HG03354 (cell line): ENCODE measurements around the gene ADGRV1.

ENCODE experiments used
- ATAC-seq: cut with Tn5 transposase; IDR thresholded peaks from one replicate; pipeline ENCODE4 v1.9.1; 2021; ENCODE audit warnings: mild to moderate bottlenecking; ENCODE audit not compliant: unreplicated experiment, poor library complexity, severe bottlenecking

Gene ADGRV1

DNA sequence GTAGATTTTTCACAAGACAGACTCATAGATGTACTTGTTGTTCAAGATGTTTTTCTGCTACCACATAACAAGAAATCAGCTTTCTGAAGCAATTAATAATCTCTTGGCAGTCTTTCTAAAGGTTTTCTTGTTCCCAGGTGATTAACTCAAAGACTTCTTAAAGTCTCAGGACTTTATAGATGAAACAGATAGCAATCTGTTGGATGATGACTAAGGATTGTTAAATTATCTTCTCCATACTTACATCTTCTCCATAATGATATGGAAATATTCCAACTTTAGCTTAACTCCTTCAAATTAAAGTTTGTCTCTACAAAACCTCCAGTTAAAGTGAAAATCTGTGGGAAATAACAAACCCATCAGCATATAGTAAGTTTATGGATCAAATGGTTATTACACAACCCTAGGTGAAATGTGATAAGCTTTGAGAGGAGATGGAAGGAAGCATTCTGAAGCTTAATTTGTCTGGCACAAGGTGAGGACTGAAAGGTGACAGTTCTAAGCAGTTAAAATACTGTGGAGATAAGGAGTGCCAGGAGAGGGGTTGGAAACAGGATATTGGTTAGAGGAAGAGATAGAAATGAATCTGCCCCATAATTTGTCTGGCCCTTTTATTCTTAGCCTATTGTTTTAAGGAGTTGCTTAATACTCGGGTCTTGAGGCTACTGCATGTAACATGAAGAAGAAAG lies 326.7 kb downstream of the ADGRV1 start:
- no peak for ATAC-seq

DNA sequence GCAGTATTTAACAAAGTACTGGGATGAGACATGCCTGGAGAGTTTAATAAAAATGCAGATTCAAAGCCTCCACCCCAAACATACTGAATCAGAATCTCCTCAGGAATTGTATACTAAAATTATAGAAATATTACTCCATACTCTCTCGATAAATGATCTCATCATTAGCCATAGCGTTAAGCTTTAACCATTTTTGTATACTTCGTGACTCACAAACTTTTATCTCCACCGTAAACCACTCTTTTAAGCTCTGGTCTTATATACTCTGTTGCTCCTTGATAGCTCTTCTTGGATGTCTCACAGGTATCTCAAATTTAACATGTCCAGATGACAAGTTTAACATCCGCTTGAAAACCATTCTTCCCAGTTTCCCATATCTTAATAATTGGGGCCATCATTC lies 327.8 kb downstream of the ADGRV1 start:
- ATAC-seq = no peak

DNA sequence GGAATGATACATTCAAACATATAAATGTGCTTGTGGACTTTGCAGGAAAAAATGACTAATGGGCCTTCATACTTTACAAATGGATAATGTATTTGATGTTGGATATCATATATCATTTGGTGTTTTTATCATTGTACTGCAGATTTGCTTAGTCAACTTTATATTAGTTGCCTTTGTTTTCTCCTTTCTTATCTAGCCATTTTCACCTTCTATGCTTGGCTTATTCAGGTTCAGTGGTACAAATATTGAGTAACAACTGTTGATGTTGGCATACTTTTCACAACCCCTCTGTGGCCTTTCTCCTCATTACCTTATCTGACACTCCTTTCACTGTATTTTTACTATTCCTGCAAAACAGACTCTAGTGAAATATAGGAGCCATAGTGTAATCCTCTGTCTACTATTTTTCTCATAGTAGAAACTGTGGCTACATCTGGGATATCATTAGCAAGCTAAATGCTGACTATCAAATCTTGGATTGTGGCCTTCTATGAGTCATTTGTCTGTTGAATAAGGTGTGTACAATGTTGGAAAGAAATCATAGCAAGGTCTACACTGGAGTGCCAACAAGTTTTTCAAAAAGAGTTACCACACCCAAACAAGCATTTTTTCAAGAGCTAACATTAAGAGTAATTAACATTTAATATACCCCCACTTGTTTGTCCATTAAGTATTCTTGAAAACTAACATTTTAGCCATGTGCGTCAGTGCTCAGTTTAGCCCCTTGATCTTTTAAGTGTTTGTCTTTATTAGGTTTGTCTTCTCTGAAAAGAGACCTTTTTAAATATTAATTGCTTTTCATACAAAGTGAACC lies 330.1 kb downstream of the ADGRV1 start:
- ATAC-seq = no peak

DNA sequence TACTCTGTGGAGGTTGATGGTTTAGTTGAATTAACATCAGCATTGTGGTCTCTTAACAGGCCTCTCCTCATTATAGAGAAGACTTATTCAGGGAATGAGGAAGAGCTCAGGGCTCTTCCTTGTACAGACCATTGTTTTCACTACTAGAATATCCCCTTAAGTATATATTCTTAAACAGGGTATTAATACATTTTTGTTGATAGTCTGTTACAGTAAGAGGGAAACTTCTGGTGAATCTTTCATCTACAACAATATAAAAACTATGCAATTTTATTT lies 330.7 kb downstream of the ADGRV1 start:
- ATAC-seq = no peak

DNA sequence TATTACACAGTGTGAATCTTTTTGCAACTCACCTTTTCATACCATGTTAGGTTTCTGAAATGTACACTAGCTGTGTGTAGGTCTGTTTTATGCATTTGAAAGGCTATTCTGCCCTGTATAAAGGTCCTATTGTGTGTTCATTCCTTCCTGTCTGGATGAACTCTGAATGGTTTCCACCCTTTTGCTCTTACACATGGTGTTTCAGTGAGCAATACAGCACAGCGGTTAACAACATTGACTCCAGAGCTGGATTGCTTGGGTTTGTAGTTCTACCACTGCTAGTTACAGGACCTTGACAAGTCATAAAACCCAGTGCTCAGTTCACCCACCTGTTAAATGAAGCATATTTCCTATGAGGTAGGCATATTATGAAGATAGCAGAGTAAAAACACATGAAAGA lies 331.6 kb downstream of the ADGRV1 start:
- no peak for ATAC-seq

DNA sequence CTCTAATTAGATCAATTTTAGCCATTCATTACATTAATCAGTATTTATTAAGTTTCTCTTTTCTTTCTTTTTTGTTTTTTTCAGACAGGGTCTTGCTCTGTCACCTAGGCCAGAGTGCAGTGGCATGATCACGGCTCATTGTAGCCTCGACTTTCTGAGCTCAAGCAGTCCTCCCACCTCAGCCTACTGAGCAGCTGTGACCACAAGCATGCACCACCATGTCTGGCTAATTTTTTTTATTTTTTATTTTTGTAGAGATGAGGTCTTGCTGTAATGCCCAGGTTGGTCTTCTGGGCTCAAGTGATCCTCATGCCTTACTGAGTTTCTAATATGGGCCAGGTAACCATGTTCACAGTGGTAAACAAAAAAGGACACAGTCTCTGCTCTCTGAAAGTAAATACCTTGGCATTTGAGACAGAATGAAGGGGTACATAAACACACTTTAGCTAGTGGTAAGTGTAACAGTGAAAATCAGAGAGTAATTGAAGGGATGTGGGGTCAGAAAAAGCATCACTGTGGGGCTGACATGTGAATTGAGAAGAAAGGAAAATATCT lies 336.3 kb downstream of the ADGRV1 start:
- ATAC-seq = no peak

DNA sequence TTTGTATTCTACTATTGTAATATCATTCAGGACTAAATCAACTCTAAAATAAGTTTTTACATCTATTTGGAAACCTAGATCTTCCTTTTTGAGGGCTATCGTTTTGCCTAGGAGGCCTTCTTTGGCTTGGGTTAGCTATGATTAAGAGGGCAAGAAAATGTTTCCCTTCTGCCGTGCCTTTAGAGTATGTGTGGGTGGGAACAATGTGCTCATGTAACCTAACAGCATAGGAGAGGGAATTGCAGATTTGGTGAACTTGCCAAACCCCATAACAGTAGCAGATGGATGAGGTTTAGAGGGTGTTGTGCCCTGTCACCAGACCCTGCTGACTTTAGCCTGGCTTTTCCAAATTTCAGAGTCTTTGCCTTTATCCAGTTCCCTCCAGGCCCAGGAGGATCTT lies 339.0 kb downstream of the ADGRV1 start:
- no peak for ATAC-seq

DNA sequence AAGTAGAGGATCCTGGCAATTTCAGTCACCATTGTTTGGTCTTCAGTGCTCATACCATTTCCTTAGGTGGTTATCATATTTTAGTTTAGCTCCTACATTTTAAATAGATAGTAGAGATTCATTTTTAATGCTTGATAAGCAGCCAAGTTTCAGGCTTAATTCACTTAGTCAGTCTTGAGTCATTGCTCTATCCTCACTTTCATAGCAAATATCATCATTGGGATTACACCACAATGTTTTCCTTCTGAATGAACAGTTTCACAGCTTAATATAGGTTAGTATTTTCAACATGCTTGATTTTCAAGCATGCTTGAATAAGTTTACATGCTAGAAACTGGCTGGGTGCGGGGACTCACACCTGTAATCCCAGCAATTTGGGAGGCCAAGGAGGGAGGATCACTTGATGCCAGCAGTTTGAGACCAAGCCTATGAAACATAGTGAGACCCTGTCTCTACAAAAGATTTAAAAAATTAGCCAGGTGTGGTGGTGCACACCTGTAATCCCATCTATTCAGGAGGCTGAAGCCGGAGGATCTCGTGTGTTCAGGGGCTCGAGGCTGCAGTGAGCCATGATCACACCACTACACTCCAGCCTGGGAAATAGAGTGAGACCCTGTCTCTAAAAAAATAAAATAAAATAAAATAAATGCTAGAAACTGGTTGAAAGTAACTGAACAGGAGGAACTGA lies 339.9 kb downstream of the ADGRV1 start:
- no peak for ATAC-seq

DNA sequence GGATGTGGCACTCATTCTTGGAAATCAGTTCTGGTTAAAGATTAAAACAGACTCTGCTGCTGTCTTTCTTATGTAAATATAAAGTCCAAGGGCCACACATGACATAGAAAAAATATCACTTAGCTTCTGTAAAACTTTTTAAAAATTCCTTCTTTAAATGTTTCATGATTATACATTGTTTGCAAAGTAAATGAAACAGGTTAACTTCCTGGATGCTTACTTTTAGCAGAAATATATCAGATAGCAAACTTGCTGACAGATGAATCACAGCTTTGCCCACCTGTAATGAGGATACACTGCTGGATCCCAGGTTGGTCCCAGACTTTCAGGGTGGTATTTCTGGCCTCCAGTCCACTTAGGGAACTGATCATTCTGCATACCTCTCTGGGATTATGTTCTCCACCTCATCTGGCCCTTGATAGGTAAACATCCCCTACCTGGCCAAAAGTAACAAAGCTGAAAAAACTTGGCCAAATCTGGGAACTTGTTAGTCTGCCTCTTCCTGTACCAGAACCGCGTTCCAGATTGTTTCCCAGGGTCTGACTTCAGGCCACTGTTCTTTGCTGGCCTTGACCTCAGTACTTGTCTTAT lies 340.5 kb downstream of the ADGRV1 start:
- ATAC-seq = no peak

DNA sequence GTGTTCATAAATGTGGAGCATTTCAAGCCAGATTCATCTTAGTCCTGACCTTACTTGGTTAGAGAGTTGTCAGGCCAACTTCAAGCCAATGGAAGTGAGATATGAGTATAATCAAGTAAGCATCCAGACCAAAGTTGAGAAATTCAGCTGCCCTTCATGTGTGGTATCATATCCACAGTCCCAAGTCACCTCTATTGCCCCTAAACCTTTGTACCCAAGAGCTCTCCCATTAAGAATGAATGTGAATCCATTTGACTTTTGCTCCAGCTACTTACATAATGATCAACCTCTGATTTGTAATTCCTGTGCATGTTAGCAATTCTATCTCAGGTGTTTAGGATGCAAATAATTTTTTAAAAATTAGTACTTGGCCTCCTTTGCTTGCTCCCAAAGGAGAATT lies 342.7 kb downstream of the ADGRV1 start:
- no peak for ATAC-seq

DNA sequence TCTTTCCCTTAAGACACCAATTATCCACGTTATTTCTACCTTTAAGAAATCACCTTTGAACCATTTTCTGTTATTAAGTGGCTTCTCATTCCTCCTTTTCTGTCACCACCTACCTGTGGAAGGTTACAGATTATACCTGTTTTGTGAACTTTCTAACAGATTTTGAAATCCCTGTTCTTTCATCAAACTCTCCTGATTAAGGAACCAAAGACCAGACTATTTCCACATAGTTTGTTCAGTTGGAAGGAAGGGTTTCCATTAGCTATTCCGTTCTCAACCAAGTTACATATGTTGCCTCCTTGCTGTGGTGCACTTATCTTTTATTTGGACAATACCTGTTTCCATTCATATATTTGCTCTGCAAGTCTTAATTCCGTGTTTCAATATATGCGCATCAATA lies 343.6 kb downstream of the ADGRV1 start:
- ATAC-seq = no peak

DNA sequence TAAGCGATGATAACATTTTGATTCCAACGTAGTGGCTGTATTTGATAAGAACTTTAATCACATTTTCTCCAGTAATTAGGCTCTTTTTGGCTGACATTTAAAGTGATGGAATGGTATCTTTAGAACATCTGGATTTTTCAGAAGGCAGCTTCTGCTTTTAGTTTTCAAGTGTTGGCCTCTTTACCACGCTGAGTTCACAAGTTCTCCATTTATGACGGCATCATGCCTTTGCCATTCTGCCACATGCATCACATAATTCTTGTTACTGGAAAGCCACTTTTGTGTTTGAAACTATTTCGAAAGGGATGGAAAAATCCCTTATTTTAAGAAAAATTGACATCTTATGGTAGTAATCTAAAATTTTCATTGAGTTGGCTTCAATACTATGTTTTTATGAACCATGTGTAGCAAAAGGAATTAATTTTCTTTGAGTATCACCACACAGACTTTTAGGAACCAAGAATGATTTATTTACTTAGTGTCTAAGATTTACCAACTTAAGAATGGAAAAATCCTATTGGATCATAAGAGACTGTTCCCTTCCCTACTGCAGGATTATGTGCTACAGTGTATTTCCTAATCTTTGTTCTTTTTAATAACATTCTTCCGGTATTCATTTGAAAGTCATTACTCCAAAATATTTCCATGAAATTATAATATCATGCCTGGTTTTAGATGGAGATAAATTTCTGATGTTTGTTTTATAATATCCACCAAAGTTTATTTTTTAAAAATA lies 344.2 kb downstream of the ADGRV1 start:
- ATAC-seq = no peak

DNA sequence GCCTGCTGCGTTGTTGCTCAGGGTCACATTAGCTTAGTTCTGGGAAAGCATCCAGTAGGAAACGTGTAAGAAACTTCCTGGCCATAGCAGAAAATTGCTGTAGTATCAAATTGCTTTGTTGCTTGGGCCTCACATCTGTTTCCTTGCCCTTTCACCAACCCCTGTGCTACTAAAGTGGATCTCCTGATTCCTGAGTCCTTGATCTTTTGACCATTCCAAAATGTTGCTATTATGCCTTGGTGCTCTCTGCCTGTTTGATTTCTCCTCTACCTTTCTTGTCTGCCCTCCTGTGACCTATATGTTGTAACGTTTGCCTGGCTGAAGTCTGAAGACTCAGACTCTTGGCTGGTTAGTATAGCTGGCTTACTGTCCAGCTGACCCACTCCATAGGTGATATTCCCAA lies 350.5 kb downstream of the ADGRV1 start:
- ATAC-seq = no peak

DNA sequence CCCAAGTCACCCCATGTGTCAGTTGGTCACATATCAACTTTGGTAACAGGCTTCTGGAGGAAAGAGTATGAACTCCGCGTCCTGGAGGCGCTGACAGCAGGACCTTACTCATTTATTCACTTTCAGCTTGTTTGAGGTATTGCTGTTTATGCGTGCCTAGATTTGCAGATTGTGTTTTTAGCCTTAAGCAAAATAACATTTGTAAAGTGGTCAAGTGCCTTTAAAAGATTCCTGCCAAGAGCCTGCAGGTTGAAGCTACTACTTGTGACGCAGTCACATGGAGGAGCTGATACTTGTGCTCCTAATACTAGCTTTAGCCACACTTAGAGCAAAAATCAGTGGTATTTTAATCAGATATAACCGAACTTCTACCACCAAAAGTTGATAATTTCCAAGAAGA lies 351.3 kb downstream of the ADGRV1 start:
- no peak for ATAC-seq

DNA sequence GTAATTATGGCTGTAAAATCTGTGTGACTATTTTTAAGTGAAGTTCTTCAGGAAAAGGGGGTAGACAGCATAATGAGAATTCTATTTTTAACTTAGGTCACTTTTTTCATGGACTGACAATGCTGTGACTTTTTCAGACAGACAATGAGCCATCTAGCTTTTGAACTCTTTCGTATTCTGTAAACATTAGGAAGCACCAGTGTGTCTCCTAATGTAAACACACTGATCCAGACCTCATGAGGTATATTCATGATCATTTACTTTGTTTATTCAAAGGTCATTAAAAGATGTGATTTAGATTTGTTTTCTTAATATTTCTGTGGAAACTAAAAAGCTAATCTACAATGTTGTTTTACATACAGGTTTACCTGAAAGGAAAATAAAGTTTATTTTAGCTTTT lies 352.6 kb downstream of the ADGRV1 start:
- no peak for ATAC-seq

DNA sequence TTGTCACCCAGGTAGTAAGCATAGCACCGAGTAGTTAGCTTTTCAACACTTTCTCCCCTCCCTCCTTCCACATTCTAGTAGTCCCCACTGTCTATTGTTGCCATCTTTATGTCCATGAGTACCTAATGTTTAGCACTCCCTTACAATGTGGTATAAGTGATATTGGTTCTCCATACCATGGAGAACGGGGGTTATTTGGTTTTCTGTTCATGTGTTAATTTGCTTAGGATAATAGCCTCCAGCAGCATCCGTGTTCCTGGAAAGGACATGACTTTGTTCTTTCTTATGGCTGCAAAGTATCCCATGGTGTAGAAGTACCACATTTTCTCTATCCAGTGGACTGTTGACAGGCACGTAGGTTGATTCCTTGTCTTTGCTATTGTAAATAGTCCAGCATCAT lies 353.9 kb downstream of the ADGRV1 start:
- no peak for ATAC-seq

DNA sequence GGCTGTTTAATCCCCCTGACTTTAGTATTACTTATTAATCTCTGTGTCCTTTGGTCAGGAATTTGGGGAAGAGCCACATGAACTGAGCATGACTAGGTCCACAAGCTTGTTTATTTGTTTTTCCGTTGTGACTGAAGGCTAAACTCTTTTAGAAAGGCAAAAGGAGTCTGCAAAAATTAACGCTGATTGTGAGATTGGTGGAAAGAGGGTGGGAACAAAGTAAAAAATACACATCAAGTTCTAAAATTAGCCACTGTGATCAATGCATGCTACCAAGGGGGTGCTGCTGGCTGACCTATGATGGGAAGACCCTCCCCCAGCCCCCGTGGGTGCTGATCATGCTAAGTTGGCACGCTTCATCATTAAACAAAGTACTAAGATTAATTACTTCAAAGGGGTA lies 356.8 kb downstream of the ADGRV1 start:
- no peak for ATAC-seq

DNA sequence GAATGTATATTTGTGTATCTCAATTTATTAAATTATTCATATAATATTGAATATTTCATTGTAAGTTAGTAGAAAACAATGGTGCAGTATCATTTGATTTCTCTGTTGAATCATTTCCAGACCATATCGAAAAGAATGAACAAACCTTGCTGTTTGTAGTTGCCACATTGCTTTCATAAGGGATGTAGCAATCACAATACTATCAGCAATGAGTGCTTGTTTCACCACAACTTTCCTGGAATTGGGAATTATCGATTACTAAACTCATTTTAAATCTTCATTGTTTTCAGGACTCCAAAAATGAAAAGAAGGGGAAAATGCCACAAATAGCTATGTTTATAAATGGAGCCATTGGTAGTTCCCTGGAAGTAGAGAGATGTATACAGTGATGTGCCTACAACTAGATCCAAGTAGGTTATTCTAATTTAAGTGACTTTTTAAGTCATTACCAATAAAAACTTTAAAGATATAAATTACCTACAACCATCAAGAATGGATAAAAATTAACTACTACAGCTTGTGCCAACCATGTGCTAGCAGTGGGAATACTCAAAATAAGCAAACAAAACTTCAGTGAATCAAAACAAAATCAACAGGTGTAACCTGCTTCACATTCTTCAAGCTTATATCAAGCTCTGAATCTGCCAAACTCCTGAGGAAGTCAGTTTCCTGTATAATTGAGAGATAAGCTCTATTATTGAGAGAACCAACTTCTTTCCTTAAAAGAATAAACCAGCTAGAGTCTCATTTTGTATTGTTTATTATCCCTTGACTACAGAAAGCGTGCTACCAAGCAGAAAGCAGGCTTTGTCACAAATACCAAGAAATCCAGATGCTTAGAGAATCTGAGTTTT lies 358.6 kb downstream of the ADGRV1 start:
- no peak for ATAC-seq
